Prostate gland (tissue), 2 donors: ENCODE measurements around the gene TSHB.

ENCODE experiments used
- POLR2A ChIP-seq: fragments of 450-650 bp; IDR thresholded peaks from one replicate; pipeline ENCODE4 v1.6.1; 2016; ENCODE audit warnings: antibody characterized with exemption, mild to moderate bottlenecking
- POLR2AphosphoS5 ChIP-seq: sonication (generic); formaldehyde crosslinking; IDR thresholded peaks from one replicate; pipeline ENCODE4 v1.6.1; 2017; ENCODE audit warnings: antibody characterized with exemption
- TF ChIP-seq, protein P1 (sequence below), 4 experiments: fragments of 200-600 bp in 2 of 4; fragments of 450-650 bp in 2 of 4; sonication (generic) in 2 of 4; IDR thresholded peaks; 1 replicate in 3 of 4; 2 replicates in 1 of 4; pipeline ENCODE4 v1.5.1; 2016 to 2019; ENCODE audit warnings: antibody characterized with exemption in 4 of 4, mild to moderate bottlenecking in 2 of 4, moderate library complexity in 2 of 4

DNA sequence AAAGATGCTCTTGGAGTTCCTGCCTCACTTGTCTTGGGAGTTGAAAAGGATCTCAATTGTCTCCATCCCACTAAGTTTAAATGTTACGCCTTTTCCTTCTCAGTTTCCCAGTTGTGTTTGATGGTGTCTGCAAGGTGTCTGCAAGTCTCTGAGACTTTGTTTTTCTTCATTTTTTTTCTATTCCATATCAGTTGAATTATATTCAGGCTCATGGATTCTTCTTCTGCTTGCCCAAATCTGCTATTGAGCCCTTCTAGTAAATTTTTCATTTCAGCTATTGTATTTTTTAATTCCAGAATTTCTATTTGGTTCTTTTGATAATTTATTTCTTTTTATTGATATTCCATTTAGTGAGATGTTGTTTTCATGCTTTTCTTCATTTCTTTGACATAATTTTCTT is 47.4 kb upstream of the TSHB start:
- TF ChIP-seq POLR2A (no peak), POLR2AphosphoS5 (no peak)
- TF ChIP-seq, protein P1, sequence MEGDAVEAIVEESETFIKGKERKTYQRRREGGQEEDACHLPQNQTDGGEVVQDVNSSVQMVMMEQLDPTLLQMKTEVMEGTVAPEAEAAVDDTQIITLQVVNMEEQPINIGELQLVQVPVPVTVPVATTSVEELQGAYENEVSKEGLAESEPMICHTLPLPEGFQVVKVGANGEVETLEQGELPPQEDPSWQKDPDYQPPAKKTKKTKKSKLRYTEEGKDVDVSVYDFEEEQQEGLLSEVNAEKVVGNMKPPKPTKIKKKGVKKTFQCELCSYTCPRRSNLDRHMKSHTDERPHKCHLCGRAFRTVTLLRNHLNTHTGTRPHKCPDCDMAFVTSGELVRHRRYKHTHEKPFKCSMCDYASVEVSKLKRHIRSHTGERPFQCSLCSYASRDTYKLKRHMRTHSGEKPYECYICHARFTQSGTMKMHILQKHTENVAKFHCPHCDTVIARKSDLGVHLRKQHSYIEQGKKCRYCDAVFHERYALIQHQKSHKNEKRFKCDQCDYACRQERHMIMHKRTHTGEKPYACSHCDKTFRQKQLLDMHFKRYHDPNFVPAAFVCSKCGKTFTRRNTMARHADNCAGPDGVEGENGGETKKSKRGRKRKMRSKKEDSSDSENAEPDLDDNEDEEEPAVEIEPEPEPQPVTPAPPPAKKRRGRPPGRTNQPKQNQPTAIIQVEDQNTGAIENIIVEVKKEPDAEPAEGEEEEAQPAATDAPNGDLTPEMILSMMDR (IDR thresholded peaks at IDR 0.05): no peak
